HL-60 (cell line): Measurements from ENCODE around the gene BTBD9.

ENCODE experiments used
- DNase-seq, 2 experiments: peaks; one replicate each; pipeline ENCODE4 v3.0.0-alpha.2; 2010 to 2020; ENCODE audit warnings: low read depth in 1 of 2, low spot score in 1 of 2
- H3K27ac ChIP-seq: fragments of 250-450 bp; sonication (Bioruptor Pico); replicated peaks from 2 replicates; pipeline ENCODE4 v1.5.1; 2020; ENCODE audit warnings: mild to moderate bottlenecking, moderate library complexity
- H3K27me3 ChIP-seq: fragments of 250-450 bp; sonication (Bioruptor Pico); 2 replicates; pipeline ENCODE4 v1.5.1; 2021; ENCODE audit warnings: mild to moderate bottlenecking, moderate library complexity; ENCODE audit not compliant: insufficient read depth, poor library complexity, severe bottlenecking
- H3K4me3 ChIP-seq: replicated peaks from 2 replicates; pipeline ENCODE4 v1.5.1; 2011; ENCODE audit warnings: mild to moderate bottlenecking, control low read depth, low read length; ENCODE audit not compliant: insufficient read depth
- CTCF ChIP-seq: IDR thresholded peaks from one replicate; pipeline ENCODE4 v1.5.1; 2011; ENCODE audit warnings: low read length, control low read depth, inconsistent platforms; ENCODE audit not compliant: insufficient read depth
- GABPA ChIP-seq: IDR thresholded peaks from 2 replicates; pipeline ENCODE4 v1.6.1; 2012; ENCODE audit warnings: low read depth
- POLR2AphosphoS5 ChIP-seq: IDR thresholded peaks from 2 replicates; pipeline ENCODE4 v1.6.1; 2012; ENCODE audit warnings: low read depth
- SPI1 ChIP-seq: IDR thresholded peaks from 2 replicates; pipeline ENCODE4 v1.6.1; 2012; ENCODE audit warnings: low read depth, mild to moderate bottlenecking, borderline replicate concordance
- TF ChIP-seq, protein P1 (sequence below): IDR thresholded peaks from 2 replicates; pipeline ENCODE4 v1.6.1; 2012; ENCODE audit warnings: low read depth; ENCODE audit not compliant: insufficient replicate concordance

BTBD9 gene

GRCh38 chr6:38510205-38510604 lies 129.5 kb downstream of the BTBD9 start:
- Histone ChIP-seq H3K27me3 (no peaks in the 10 kb centered on the region), H3K4me3 (no peak overlapping the region)
- TF ChIP-seq, protein P1, sequence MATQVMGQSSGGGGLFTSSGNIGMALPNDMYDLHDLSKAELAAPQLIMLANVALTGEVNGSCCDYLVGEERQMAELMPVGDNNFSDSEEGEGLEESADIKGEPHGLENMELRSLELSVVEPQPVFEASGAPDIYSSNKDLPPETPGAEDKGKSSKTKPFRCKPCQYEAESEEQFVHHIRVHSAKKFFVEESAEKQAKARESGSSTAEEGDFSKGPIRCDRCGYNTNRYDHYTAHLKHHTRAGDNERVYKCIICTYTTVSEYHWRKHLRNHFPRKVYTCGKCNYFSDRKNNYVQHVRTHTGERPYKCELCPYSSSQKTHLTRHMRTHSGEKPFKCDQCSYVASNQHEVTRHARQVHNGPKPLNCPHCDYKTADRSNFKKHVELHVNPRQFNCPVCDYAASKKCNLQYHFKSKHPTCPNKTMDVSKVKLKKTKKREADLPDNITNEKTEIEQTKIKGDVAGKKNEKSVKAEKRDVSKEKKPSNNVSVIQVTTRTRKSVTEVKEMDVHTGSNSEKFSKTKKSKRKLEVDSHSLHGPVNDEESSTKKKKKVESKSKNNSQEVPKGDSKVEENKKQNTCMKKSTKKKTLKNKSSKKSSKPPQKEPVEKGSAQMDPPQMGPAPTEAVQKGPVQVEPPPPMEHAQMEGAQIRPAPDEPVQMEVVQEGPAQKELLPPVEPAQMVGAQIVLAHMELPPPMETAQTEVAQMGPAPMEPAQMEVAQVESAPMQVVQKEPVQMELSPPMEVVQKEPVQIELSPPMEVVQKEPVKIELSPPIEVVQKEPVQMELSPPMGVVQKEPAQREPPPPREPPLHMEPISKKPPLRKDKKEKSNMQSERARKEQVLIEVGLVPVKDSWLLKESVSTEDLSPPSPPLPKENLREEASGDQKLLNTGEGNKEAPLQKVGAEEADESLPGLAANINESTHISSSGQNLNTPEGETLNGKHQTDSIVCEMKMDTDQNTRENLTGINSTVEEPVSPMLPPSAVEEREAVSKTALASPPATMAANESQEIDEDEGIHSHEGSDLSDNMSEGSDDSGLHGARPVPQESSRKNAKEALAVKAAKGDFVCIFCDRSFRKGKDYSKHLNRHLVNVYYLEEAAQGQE: no peak
- TF ChIP-seq POLR2AphosphoS5 (no peak), SPI1 (no peak), CTCF (no peak), GABPA (no peak)

GRCh38 chr6:38509713-38510112 lies 130.0 kb downstream of the BTBD9 start:
- Histone ChIP-seq H3K27ac (no peak overlapping the region), H3K27me3 (no peaks in the 10 kb centered on the region)

More at GRCh38 chr6:38510205-38510604, 129.5 kb downstream of the BTBD9 start:
- DNase-seq: no peak
- no peak overlapping the region for H3K27ac ChIP-seq

GRCh38 chr6:38508894-38509293 lies 130.8 kb downstream of the BTBD9 start:
- no peak overlapping the region for H3K27ac ChIP-seq
- H3K4me3 ChIP-seq: no peak overlapping the region
- TF ChIP-seq GABPA (no peak), POLR2AphosphoS5 (no peak), SPI1 (no peak), CTCF (no peak)
- TF ChIP-seq, protein P1: no peak
- H3K27me3 ChIP-seq: no peaks in the 10 kb centered on the region
- peak; percentile 13 to 36 for DNase-seq

More at GRCh38 chr6:38509713-38510112, 130.0 kb downstream of the BTBD9 start:
- TF ChIP-seq, protein P1: no peak
- TF ChIP-seq POLR2AphosphoS5 (no peak), CTCF (no peak), SPI1 (no peak), GABPA (no peak)
- no peak overlapping the region for H3K4me3 ChIP-seq
- DNase-seq: no peak
